Esophagus squamous epithelium (tissue), 5 donors: ENCODE measurements around the gene FAF2. TPM values are rescaled to one million over a fixed set of nuclear protein-coding genes. Genes with fewer than 3 reads are reported as not detected.

Experiments
- DNase-seq: peaks from one replicate; lab custom pipeline; 2025; lab: John Stamatoyannopoulos, UW
- H3K27ac ChIP-seq, 4 donors: fragments of 200-600 bp; sonication (generic); one replicate each; pipeline ENCODE4 v1.5.1; 2016 to 2019; ENCODE audit warnings: mild to moderate bottlenecking in 1 of 4
- H3K27me3 ChIP-seq, 4 donors: fragments of 200-600 bp; sonication (generic); 1 replicate in 3 of 4; 2 replicates in 1 of 4; pipeline versions ENCODE4 v1.5.1 to v1.6.0; 2017 to 2021; ENCODE audit warnings: antibody characterized with exemption in 1 of 4
- H3K36me3 ChIP-seq, 3 donors: fragments of 200-600 bp; sonication (generic); one replicate each; pipeline ENCODE4 v1.5.1; 2016 to 2019
- H3K4me1 ChIP-seq, 3 donors: fragments of 200-600 bp; sonication (generic); one replicate each; pipeline ENCODE4 v1.5.1; 2017 to 2019
- H3K4me3 ChIP-seq, 4 donors: fragments of 200-600 bp; sonication (generic); 1 replicate in 3 of 4; 2 replicates in 1 of 4; pipeline ENCODE4 v1.5.1; 2016 to 2019; ENCODE audit warnings: mild to moderate bottlenecking in 2 of 4, moderate library complexity in 1 of 4
- H3K9me3 ChIP-seq, 3 donors: fragments of 200-600 bp; sonication (generic); one replicate each; pipeline ENCODE4 v1.5.1; 2016 to 2019
- CTCF ChIP-seq, 6 experiments: fragments of 450-650 bp in 4 of 6; fragments of 200-600 bp in 2 of 6; sonication (generic) in 2 of 6; IDR thresholded peaks; one replicate each; pipeline ENCODE4 v1.5.1; 2016 to 2019; ENCODE audit warnings: antibody characterized with exemption in 6 of 6, mild to moderate bottlenecking in 4 of 6, moderate library complexity in 4 of 6
- POLR2A ChIP-seq, 4 donors: fragments of 450-650 bp; IDR thresholded peaks; one replicate each; pipeline ENCODE4 v1.6.1; 2017; ENCODE audit warnings: antibody characterized with exemption in 4 of 4, mild to moderate bottlenecking in 4 of 4, moderate library complexity in 3 of 4
- WGBS, 2 donors: methylation state at CpG; one replicate each; pipeline ENCODE4 v1.1.5; 2018; 5-methylcytosine and 5-hydroxymethylcytosine counted together
- intact Hi-C: fragments of 100-400 bp; cut with DNase I; formaldehyde crosslinking; loops from one replicate; pipeline ENCODE4 v1.15.0; 2022
- total RNA-seq, 4 donors: library from RNA; depleted of rRNA; stranded (reverse); fragments of >200 nt; gene quantifications; one replicate each; pipeline ENCODE4 v1.1.0, GENCODE V29; 2016
- donor health status: DM: yes; HTN: yes; CAD: no.

Gene FAF2
- total RNA-seq, 4 donors from 2014 or later = 18.5 to 27.0 (median 24.7) TPM

- intact Hi-C loops = loop anchor here (10.0 kb wide), 1 partner anchor 124 kb away; the partner anchor contains the start of gene RNF44
- Histone ChIP-seq H3K4me3 (peak overlapping the region in 2 of 4 donors; percentile 24 to 34), H3K36me3 (peaks cover 0 to 48% (median 20%) of the 10 kb centered on the region in 3 donors), H3K27ac (peak overlapping the region; percentile 81 to 99 (median 96)), H3K9me3 (no peaks in the 10 kb centered on the region), H3K4me1 (peaks cover 55 to 100% (median 69%) of the 10 kb centered on the region in 3 donors), H3K27me3 (no peaks in the 10 kb centered on the region)
- TF ChIP-seq POLR2A (IDR thresholded peaks at IDR 0.05) (peak in 1 of 4 donors; percentile 9), CTCF (IDR thresholded peaks at IDR 0.05) (peak in 5 of 6 experiments; percentile 12 to 64 (median 25))
- no peak for DNase-seq
- 67 to 71% methylated on average over 3 to 5 of the region's 5 CpGs for WGBS, 2 donors
These were observed 37.6 kb upstream of the FAF2 start for GRCh38 chr5:176410486-176411180.

- H3K27ac ChIP-seq = peak overlapping the region; percentile 90 to 99 (median 96)
- H3K36me3 ChIP-seq = peaks cover 0 to 28% (median 6%) of the 10 kb centered on the region in 3 donors
- no peaks in the 10 kb centered on the region for H3K27me3 ChIP-seq
- intact Hi-C loops = loop anchor here (10.0 kb wide), 1 partner anchor 122 kb away; the partner anchor contains the start of gene RNF44
- H3K4me3 ChIP-seq = peak overlapping the region; percentile 77 to 98 (median 90)
- no peak for DNase-seq
- H3K4me1 ChIP-seq = peaks cover 57 to 91% (median 58%) of the 10 kb centered on the region in 3 donors
- 53 to 57% methylated on average over 3 to 7 of the region's 10 CpGs for WGBS, 2 donors
- no peak for TF ChIP-seq CTCF (IDR thresholded peaks at IDR 0.05)
- no peak for TF ChIP-seq POLR2A (IDR thresholded peaks at IDR 0.05)
- no peaks in the 10 kb centered on the region for H3K9me3 ChIP-seq
These were observed 35.5 kb upstream of the FAF2 start for GRCh38 chr5:176412517-176413254.

- Histone ChIP-seq H3K27me3 (no peaks in the 10 kb centered on the region), H3K27ac (peak overlapping the region; percentile 90 to 99 (median 96)), H3K4me3 (peak overlapping the region; percentile 77 to 98 (median 90)), H3K36me3 (peaks cover 0 to 22% (median 6%) of the 10 kb centered on the region in 3 donors), H3K4me1 (peaks cover 53 to 90% (median 55%) of the 10 kb centered on the region in 3 donors), H3K9me3 (no peaks in the 10 kb centered on the region)
- WGBS, 2 donors = 34 to 45% methylated on average over 2 of the region's 2 CpGs
- intact Hi-C loops = loop anchor here (10.0 kb wide), 1 partner anchor 122 kb away; the partner anchor contains the start of gene RNF44
- TF ChIP-seq POLR2A (IDR thresholded peaks at IDR 0.05) (no peak), CTCF (IDR thresholded peaks at IDR 0.05) (no peak)
- no peak for DNase-seq
These were observed 35.0 kb upstream of the FAF2 start for GRCh38 chr5:176413255-176413565.

- intact Hi-C loops = loop anchor here (10.0 kb wide), 1 partner anchor 121 kb away; the partner anchor contains the start of gene RNF44
- DNase-seq = no peak
- peak overlapping the region; percentile 77 to 98 (median 90) for H3K4me3 ChIP-seq
- H3K36me3 ChIP-seq = peaks cover 0 to 17% (median 6%) of the 10 kb centered on the region in 3 donors
- peaks cover 53 to 88% (median 55%) of the 10 kb centered on the region in 3 donors for H3K4me1 ChIP-seq
- no peaks in the 10 kb centered on the region for H3K27me3 ChIP-seq
- TF ChIP-seq CTCF (IDR thresholded peaks at IDR 0.05) (no peak), POLR2A (IDR thresholded peaks at IDR 0.05) (no peak)
- H3K9me3 ChIP-seq = no peaks in the 10 kb centered on the region
- 48 to 62% methylated on average over 3 to 4 of the region's 7 CpGs for WGBS, 2 donors
- H3K27ac ChIP-seq = peak overlapping the region; percentile 90 to 99 (median 96)
These were observed 34.4 kb upstream of the FAF2 start for GRCh38 chr5:176413709-176414191.
